Hematopoietic multipotent progenitor cell treated with erythropoietin and hydrocortisone succinate and interleukin-3 and kit ligand, for 15 days (in vitro differentiated cells): ENCODE results near the gene TLN1.

Experiments used
- DNase-seq: peaks from one replicate; pipeline ENCODE4 v3.0.0-alpha.2; 2015; ENCODE audit warnings: low spot score

Gene TLN1

GRCh38 chr9:35684921-35685320, 47.1 kb downstream of the TLN1 start:
- no peak for DNase-seq

GRCh38 chr9:35683323-35683722, 48.7 kb downstream of the TLN1 start:
- DNase-seq = no peak

GRCh38 chr9:35682520-35683315, 49.3 kb downstream of the TLN1 start:
- no peak for DNase-seq

GRCh38 chr9:35682051-35682450, 49.9 kb downstream of the TLN1 start:
- DNase-seq = no peak

- DNase-seq = no peak
These were observed 50.5 kb downstream of the TLN1 start for GRCh38 chr9:35681341-35682002.

GRCh38 chr9:35680331-35681105, 51.5 kb downstream of the TLN1 start:
- DNase-seq = no peak

GRCh38 chr9:35679766-35680330, 52.1 kb downstream of the TLN1 start:
- no peak for DNase-seq

GRCh38 chr9:35679091-35679490, 52.9 kb downstream of the TLN1 start:
- no peak for DNase-seq

- DNase-seq = no peak
These were observed 56.1 kb downstream of the TLN1 start for GRCh38 chr9:35675732-35676392.

GRCh38 chr9:35675204-35675603, 56.8 kb downstream of the TLN1 start:
- DNase-seq = no peak

GRCh38 chr9:35674025-35674361, 58.0 kb downstream of the TLN1 start:
- no peak for DNase-seq

- DNase-seq = no peak
These were observed 58.6 kb downstream of the TLN1 start, which contains the start of gene CA9 for GRCh38 chr9:35673132-35674024. CA9 (plus strand) TSS chr9:35673928; CDS start chr9:35673960, 32 bp downstream.

GRCh38 chr9:35669331-35670145, 62.5 kb downstream of the TLN1 start:
- no peak for DNase-seq

- no peak for DNase-seq
These were observed 64.1 kb downstream of the TLN1 start for GRCh38 chr9:35667939-35668338.

GRCh38 chr9:35666549-35666948, 65.4 kb downstream of the TLN1 start:
- DNase-seq = no peak

- DNase-seq = no peak
These were observed 66.0 kb downstream of the TLN1 start for GRCh38 chr9:35666045-35666444.

- DNase-seq = no peak
These were observed 66.5 kb downstream of the TLN1 start for GRCh38 chr9:35665471-35665818.

GRCh38 chr9:35664531-35665470, 67.2 kb downstream of the TLN1 start, which contains the start of gene ARHGEF39:
ARHGEF39 (minus strand) TSS chr9:35665195; CDS start chr9:35665169, 26 bp downstream.
- peak; percentile 76 for DNase-seq

GRCh38 chr9:35662437-35662836, 69.6 kb downstream of the TLN1 start:
- no peak for DNase-seq
